K562 (cell line): Measurements from ENCODE around the gene MAGI2. TPM values are rescaled to one million over a fixed set of nuclear protein-coding genes. Genes with fewer than 3 reads are reported as not detected.

ENCODE experiments used
- ATAC-seq: fragments of 200-7000 bp; cut with Tn5 transposase; 3 replicates; pipeline ENCODE4 v1.9.1; 2020; ENCODE audit warnings: moderate library complexity
- BruUV-seq: library from RNA; stranded (reverse); fragments of 400-500 nt; replicated peaks from 2 replicates; lab custom pipeline; 2021; lab: Mats Ljungman, UMichigan
- CTCF ChIA-PET: fragments of 300-600 bp; formaldehyde crosslinking; extraction: SDS; loops from one replicate; lab custom pipeline; 2021; ENCODE audit warnings: low intra/inter-chr PET ratio; lab: Yijun Ruan, JAX
- POLR2A ChIA-PET: fragments of 300-600, 350-650 bp; sonication (Branson Sonifier 250); formaldehyde crosslinking; extraction: SDS; loops from one replicate; lab custom pipeline; 2021; ENCODE audit warnings: antibody characterized with exemption, inconsistent platforms; lab: Yijun Ruan, JAX
- DNase-seq, 4 experiments: peaks; one replicate each; pipeline versions ENCODE4 v3.0.0 to v3.0.0-alpha.2; 2011 to 2018; ENCODE audit warnings: low spot score in 3 of 4, mixed read lengths in 3 of 4; ENCODE audit errors: extremely low read depth in 1 of 4
- FAIRE-seq: peaks from 2 replicates; lab custom pipeline; 2011; peaks lifted over from hg19 to GRCh38; lab: Jason Lieb, UNC
- H2AFZ ChIP-seq: 2 replicates; pipeline ENCODE4 v1.6.0; 2011; ENCODE audit warnings: low read depth, low read length, control low read depth, inconsistent platforms
- H3K27ac ChIP-seq: fragments of 200-600 bp; 3 replicates; pipeline ENCODE4 v1.8.0; 2011; ENCODE audit warnings: low read depth, mild to moderate bottlenecking, control low read depth, inconsistent platforms, low read length, moderate library complexity, mixed read lengths; ENCODE audit errors: extremely low read depth
- H3K27me3 ChIP-seq, 2 experiments: fragments of 300-600 bp in 1 of 2; 2 replicates in 1 of 2; 3 replicates in 1 of 2; pipeline versions ENCODE4 v1.6.0 to v1.8.0; 2011; ENCODE audit warnings: inconsistent platforms in 2 of 2, low read length in 2 of 2, mild to moderate bottlenecking in 1 of 2, mixed read lengths in 1 of 2, moderate library complexity in 1 of 2; ENCODE audit not compliant: control insufficient read depth in 2 of 2, insufficient read depth in 2 of 2
- H3K36me3 ChIP-seq: fragments of 300-600 bp; 3 replicates; pipeline ENCODE4 v1.8.0; 2011; ENCODE audit warnings: mild to moderate bottlenecking, low read length, inconsistent platforms; ENCODE audit not compliant: control insufficient read depth, insufficient read depth
- H3K4me1 ChIP-seq, 2 experiments: fragments of 200-600 bp in 1 of 2; replicated peaks in 1 of 2; 2 replicates in 1 of 2; 3 replicates in 1 of 2; pipeline versions ENCODE4 v1.5.1 to v1.8.0; 2011; ENCODE audit warnings: inconsistent platforms in 2 of 2, low read length in 2 of 2, mild to moderate bottlenecking in 1 of 2, mixed read lengths in 1 of 2, moderate library complexity in 1 of 2; ENCODE audit not compliant: control insufficient read depth in 2 of 2, insufficient read depth in 2 of 2
- H3K4me2 ChIP-seq: 2 replicates; pipeline ENCODE4 v1.6.1; 2011; ENCODE audit warnings: low read length, control low read depth, inconsistent platforms, mixed read lengths; ENCODE audit not compliant: insufficient read depth
- H3K4me3 ChIP-seq: fragments of 200-600 bp; sonication (generic), shearing (Covaris generic); 2 replicates; pipeline ENCODE4 v1.5.1; 2016; ENCODE audit warnings: control low read depth, inconsistent platforms
- H3K79me2 ChIP-seq: fragments of 200-600 bp; 3 replicates; pipeline ENCODE4 v1.8.0; 2011; ENCODE audit warnings: low read length, inconsistent platforms; ENCODE audit not compliant: control insufficient read depth, insufficient read depth
- H3K9ac ChIP-seq, 2 experiments: 2 replicates each; pipeline versions ENCODE4 v1.6.0 to v1.6.1; 2011; ENCODE audit warnings: low read depth in 2 of 2, low read length in 2 of 2, control low read depth in 1 of 2, inconsistent platforms in 1 of 2, mild to moderate bottlenecking in 1 of 2, mixed read lengths in 1 of 2; ENCODE audit not compliant: insufficient read depth in 1 of 2
- H3K9me1 ChIP-seq: one replicate; pipeline ENCODE4 v1.6.0; 2011; ENCODE audit warnings: inconsistent platforms, mild to moderate bottlenecking, low read length, moderate library complexity; ENCODE audit not compliant: control insufficient read depth, insufficient read depth
- H3K9me3 ChIP-seq: replicated peaks from 2 replicates; pipeline ENCODE4 v1.5.1; 2011; ENCODE audit warnings: low read depth, low read length, inconsistent platforms; ENCODE audit not compliant: control insufficient read depth, insufficient read depth
- H4K20me1 ChIP-seq: replicated peaks from 2 replicates; pipeline ENCODE4 v1.6.1; 2011; ENCODE audit warnings: low read length, inconsistent platforms, mixed read lengths; ENCODE audit not compliant: control insufficient read depth, insufficient read depth
- CHD1 ChIP-seq: fragments of 200-600 bp; sonication (generic); IDR thresholded peaks from one replicate; pipeline ENCODE4 v1.6.1; 2012; ENCODE audit warnings: mild to moderate bottlenecking, moderate library complexity, low read length, inconsistent platforms
- CSDE1 ChIP-seq, 2 experiments: fragments of 450-650 bp; IDR thresholded peaks; 2 replicates each; pipeline ENCODE4 v1.6.1; 2016; ENCODE audit warnings: mild to moderate bottlenecking in 1 of 2
- FUS ChIP-seq: fragments of 200-400 bp; formaldehyde crosslinking; optimal IDR thresholded peaks from 2 replicates; pipeline ENCODE3; 2017; ENCODE audit warnings: low read depth, low read length
- HEY1 ChIP-seq: fragments of 250-450 bp; sonication (Bioruptor Pico); IDR thresholded peaks from 2 replicates; pipeline ENCODE4 v1.5.0; 2020; ENCODE audit warnings: mild to moderate bottlenecking, moderate library complexity, borderline replicate concordance
- ILF3 ChIP-seq: fragments of 450-650 bp; IDR thresholded peaks from 2 replicates; pipeline ENCODE4 v1.6.1; 2018; ENCODE audit warnings: antibody characterized with exemption, mild to moderate bottlenecking, moderate library complexity, borderline replicate concordance
- JUNB ChIP-seq: fragments of 450-650 bp; formaldehyde crosslinking; conservative IDR thresholded peaks from 2 replicates; pipeline ENCODE4 v1.4.0; 2020; ENCODE audit warnings: mild to moderate bottlenecking
- LEF1 ChIP-seq: fragments of 450-650 bp; IDR thresholded peaks from 2 replicates; pipeline ENCODE4 v1.6.1; 2016; ENCODE audit warnings: mild to moderate bottlenecking
- MYBL2 ChIP-seq, 2 experiments: fragments of 450-650 bp in 1 of 2; sonication (generic) in 1 of 2; formaldehyde crosslinking in 1 of 2; IDR thresholded peaks; 2 replicates each; pipeline versions ENCODE4 v1.6.1 to v1.8.1; 2017 to 2022; ENCODE audit warnings: borderline replicate concordance in 1 of 2, inconsistent platforms in 1 of 2, low read depth in 1 of 2, mild to moderate bottlenecking in 1 of 2, missing genetic modification reagents in 1 of 2, moderate library complexity in 1 of 2
- POLR2AphosphoS2 ChIP-seq: IDR thresholded peaks from 2 replicates; pipeline ENCODE4 v1.6.1; 2012; ENCODE audit warnings: low read length, improper control_type of control experiment
- SMAD2 ChIP-seq: fragments of 150-350 bp; IDR thresholded peaks from 2 replicates; pipeline ENCODE4 v1.6.1; 2014; ENCODE audit warnings: low read depth, mild to moderate bottlenecking, low read length
- WGBS: fragments of 100-300 bp; shearing (Covaris generic); methylation state at CpG from one replicate; pipeline ENCODE4 v1.1.6; 2016; ENCODE audit warnings: low coverage, mixed read lengths; ENCODE audit not compliant: insufficient coverage; ENCODE audit errors: missing lambda C conversion rate; 5-methylcytosine and 5-hydroxymethylcytosine counted together
- in situ Hi-C: fragments of 300-500 bp; cut with MboI; formaldehyde crosslinking; loops from 4 replicates; pipeline ENCODE4 v1.15.0; 2018; ENCODE audit warnings: inconsistent platforms, mixed read lengths
- intact Hi-C: fragments of 100-400 bp; cut with micrococcal nuclease; formaldehyde crosslinking; loops from 2 replicates; pipeline ENCODE4 v1.14.2; 2022
- polyA plus RNA-seq, 8 experiments: library from polyadenylated mRNA; depleted of rRNA in 4 of 8; stranded (reverse) in 5 of 8; unstranded in 3 of 8; fragments of >200 nt; fragmentation: Nextera tagmentation in 2 of 8; fragmentation: Illumina TruSeq in 1 of 8; extraction: Ambion mirVana in 2 of 8; extraction: Trizol in 1 of 8; gene quantifications; 2 replicates each; pipeline versions ENCODE4 v1.2.1 to v1.2.3, GENCODE V29; 2011 to 2014; ENCODE audit warnings: inconsistent platforms in 1 of 8, missing spikeins in 1 of 8
- total RNA-seq, 7 experiments: library from RNA; depleted of rRNA in 6 of 7; stranded (reverse); fragments of >200 nt in 6 of 7; fragmentation: Illumina TruSeq in 2 of 7; extraction: Trizol in 2 of 7; gene quantifications; 2 replicates each; pipeline versions ENCODE4 v1.2.1 to v1.2.3, GENCODE V29; 2011 to 2021; ENCODE audit warnings: low replicate concordance in 1 of 7
- TF ChIP-seq, protein P1 (sequence below): fragments of 200-400 bp; formaldehyde crosslinking; IDR thresholded peaks from 2 replicates; pipeline ENCODE4 v1.6.1; 2017; ENCODE audit warnings: mild to moderate bottlenecking, low read depth, low read length, moderate library complexity
- TF ChIP-seq, protein P2 (sequence below): IDR thresholded peaks from 2 replicates; pipeline ENCODE4 v1.6.1; 2014; ENCODE audit warnings: antibody characterized with exemption

Gene MAGI2
- total and polyA plus RNA-seq, 9 of the 15 experiments (the other 6 are each of a cell fraction or from before 2014, with no cell fraction given): 0.27 to 1.4 (median 0.70) TPM

- H3K27me3 ChIP-seq: peaks cover 24 to 29% of the 10 kb centered on the region in 2 experiments
- ATAC-seq: no peak
- no TSS peak for BruUV-seq
- no peak for FAIRE-seq
- POLR2A ChIA-PET: no interaction called here
- H3K36me3 ChIP-seq: no peaks in the 10 kb centered on the region
- no peak for TF ChIP-seq SMAD2
- WGBS: 3% methylated on average over 7 of the region's 7 CpGs
- H2AFZ ChIP-seq: no peak overlapping the region
- in situ Hi-C loops (loop anchor here (10.0 kb wide), 1 partner anchor 374 kb away; no protein-coding TSS in a partner anchor), intact Hi-C loops (no loop called here)
- no peak overlapping the region for H3K4me3 ChIP-seq
- H4K20me1 ChIP-seq: no peaks in the 10 kb centered on the region
- no peak overlapping the region for H3K4me2 ChIP-seq
- H3K79me2 ChIP-seq: no peaks in the 10 kb centered on the region
- H3K9ac ChIP-seq: no peak overlapping the region
- H3K9me3 ChIP-seq: no peaks in the 10 kb centered on the region
- no peaks in the 10 kb centered on the region for H3K9me1 ChIP-seq
- H3K4me1 ChIP-seq: peaks cover 0 to 6% of the 10 kb centered on the region in 2 experiments; a peak in 1 of 5 replicates
- H3K27ac ChIP-seq: no peak overlapping the region
- DNase-seq: no peak
- CTCF ChIA-PET: interaction anchor here (1.1 kb wide), 1 partner anchor 381 kb away, joined by 3 read pairs; no protein-coding TSS in a partner anchor
Measured at GRCh38 chr7:78038465-78039080, 1414.9 kb downstream of the MAGI2 start.

DNA sequence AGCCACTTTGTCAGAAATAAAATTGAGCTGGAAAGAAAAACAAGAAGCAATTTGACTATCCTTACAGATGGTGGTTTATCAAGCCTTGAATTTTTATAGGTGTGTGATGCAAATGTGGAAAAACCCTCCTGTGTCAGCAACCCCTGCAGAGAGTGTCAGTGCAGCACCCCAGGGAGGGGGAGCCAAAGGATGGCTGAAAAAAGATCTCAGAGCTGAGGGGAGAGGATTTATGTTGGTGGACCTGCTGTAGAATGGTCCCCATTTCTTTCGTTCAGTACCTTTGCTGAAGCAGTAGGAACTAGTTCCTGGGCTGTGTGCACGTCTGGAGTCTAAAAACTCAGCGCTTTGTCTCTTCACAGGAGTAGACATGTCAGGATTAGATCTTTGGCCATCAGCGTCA is 1415.9 kb downstream of the MAGI2 start:
- H3K9me3 ChIP-seq: no peaks in the 10 kb centered on the region
- no peaks in the 10 kb centered on the region for H4K20me1 ChIP-seq
- WGBS: under 1% methylated on average over 4 of the region's 4 CpGs
- in situ Hi-C loops: loop anchor here (10.0 kb wide), 1 partner anchor 373 kb away; no protein-coding TSS in a partner anchor
- FAIRE-seq: no peak
- CTCF ChIA-PET: no interaction called here
- intact Hi-C loops: no loop called here
- H3K27ac ChIP-seq: no peak overlapping the region
- H3K4me2 ChIP-seq: no peak overlapping the region
- no peak overlapping the region for H3K9ac ChIP-seq
- no peak overlapping the region for H2AFZ ChIP-seq
- no peaks in the 10 kb centered on the region for H3K36me3 ChIP-seq
- no peak for DNase-seq
- peaks cover 26 to 39% of the 10 kb centered on the region in 2 experiments for H3K27me3 ChIP-seq
- peaks cover 0 to 6% of the 10 kb centered on the region in 2 experiments; a peak in 1 of 5 replicates for H3K4me1 ChIP-seq
- H3K4me3 ChIP-seq: no peak overlapping the region
- no peak for ATAC-seq
- H3K9me1 ChIP-seq: no peaks in the 10 kb centered on the region
- POLR2A ChIA-PET: interaction anchor here (0.8 kb wide), 1 partner anchor 17 kb away, joined by 3 read pairs; no protein-coding TSS in a partner anchor
- BruUV-seq: no TSS peak
- no peaks in the 10 kb centered on the region for H3K79me2 ChIP-seq
- TF ChIP-seq CSDE1 (IDR thresholded peaks at IDR 0.05) (no peak), JUNB (CRISPR knock-in tag) (no peak), HEY1 (CRISPR knock-in tag) (no peak), FUS (no peak), LEF1 (no peak), ILF3 (no peak), POLR2AphosphoS2 (no peak), CHD1 (no peak), MYBL2 (IDR thresholded peaks at IDR 0.05; ENCODE audit: low read depth) (no peak), MYBL2 (CRISPR knock-in tag; IDR thresholded peaks at IDR 0.05; ENCODE audit: borderline replicate concordance) (no peak)
- TF ChIP-seq, protein P1, sequence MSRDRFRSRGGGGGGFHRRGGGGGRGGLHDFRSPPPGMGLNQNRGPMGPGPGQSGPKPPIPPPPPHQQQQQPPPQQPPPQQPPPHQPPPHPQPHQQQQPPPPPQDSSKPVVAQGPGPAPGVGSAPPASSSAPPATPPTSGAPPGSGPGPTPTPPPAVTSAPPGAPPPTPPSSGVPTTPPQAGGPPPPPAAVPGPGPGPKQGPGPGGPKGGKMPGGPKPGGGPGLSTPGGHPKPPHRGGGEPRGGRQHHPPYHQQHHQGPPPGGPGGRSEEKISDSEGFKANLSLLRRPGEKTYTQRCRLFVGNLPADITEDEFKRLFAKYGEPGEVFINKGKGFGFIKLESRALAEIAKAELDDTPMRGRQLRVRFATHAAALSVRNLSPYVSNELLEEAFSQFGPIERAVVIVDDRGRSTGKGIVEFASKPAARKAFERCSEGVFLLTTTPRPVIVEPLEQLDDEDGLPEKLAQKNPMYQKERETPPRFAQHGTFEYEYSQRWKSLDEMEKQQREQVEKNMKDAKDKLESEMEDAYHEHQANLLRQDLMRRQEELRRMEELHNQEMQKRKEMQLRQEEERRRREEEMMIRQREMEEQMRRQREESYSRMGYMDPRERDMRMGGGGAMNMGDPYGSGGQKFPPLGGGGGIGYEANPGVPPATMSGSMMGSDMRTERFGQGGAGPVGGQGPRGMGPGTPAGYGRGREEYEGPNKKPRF: no peak
- TF ChIP-seq, protein P2, sequence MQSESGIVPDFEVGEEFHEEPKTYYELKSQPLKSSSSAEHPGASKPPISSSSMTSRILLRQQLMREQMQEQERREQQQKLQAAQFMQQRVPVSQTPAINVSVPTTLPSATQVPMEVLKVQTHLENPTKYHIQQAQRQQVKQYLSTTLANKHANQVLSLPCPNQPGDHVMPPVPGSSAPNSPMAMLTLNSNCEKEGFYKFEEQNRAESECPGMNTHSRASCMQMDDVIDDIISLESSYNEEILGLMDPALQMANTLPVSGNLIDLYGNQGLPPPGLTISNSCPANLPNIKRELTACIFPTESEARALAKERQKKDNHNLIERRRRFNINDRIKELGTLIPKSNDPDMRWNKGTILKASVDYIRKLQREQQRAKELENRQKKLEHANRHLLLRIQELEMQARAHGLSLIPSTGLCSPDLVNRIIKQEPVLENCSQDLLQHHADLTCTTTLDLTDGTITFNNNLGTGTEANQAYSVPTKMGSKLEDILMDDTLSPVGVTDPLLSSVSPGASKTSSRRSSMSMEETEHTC: no peak
